GM19468 (cell line): Measurements from ENCODE around the gene UMODL1.
A peak's percentile ranks its signal among the peaks of the same experiment; 100 is the strongest.
"Not testable (repeated sequence)": the region's sequence is repeated elsewhere in the genome, so short reads cannot be mapped to it uniquely, and the experiment has no call there.

Experiments used
- ATAC-seq: cut with Tn5 transposase; IDR thresholded peaks from one replicate; pipeline ENCODE4 v1.9.1; 2021; ENCODE audit warnings: mild to moderate bottlenecking, moderate library complexity, moderate number of reproducible peaks; ENCODE audit not compliant: unreplicated experiment; ENCODE audit errors: extremely low read depth

UMODL1 gene

DNA sequence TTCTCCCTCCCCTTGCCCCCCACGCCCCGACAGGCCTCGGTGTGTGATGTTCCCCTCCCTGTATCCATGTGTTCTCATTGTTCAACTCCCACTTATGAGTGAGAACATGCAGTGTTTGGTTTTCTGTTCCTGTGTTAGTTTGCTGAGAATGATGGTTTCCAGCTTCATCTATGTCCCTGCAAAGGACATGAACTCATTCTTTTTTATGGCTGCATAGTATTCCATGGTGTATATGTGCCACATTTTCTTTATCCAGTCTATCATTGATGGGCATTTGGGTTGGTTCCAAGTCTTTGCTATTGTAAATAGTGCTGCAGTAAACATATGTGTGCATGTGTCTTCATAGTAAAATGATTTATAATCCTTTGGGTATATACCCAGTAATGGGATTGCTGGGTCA lies 108.9 kb downstream of the UMODL1 start:
- ATAC-seq = not testable (repeated sequence)

DNA sequence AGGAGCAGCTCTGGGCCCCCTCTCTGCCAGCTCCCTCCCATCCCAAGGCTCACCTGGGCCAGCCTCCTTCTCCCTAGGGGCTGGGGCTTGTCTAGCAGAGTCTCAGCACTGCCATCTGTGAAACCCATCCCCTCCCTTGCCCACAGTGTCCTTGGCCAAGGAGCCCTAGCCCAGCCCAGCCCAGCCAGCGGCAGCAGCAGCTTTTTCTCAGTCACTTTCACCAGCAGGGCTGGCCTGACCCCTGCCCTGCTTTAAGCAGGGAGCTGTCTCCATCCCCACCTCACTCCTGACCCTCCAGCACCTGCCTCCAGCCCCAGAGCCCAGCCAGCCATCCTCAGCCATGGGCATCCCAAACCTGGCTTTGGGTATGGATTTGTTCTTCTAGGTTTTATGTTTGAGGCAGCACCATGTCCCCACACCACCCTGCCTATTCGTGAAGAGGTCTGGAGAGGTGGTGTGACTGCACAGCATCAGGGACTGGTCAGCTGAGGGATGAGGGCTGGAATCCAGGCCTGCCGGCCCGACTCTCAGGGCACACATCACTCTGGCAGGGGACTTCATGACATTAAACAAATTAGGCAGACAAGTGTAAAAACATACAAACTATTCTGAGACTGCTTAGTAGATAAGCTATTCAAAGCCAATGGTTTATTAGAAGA lies 111.7 kb downstream of the UMODL1 start:
- ATAC-seq = no peak

DNA sequence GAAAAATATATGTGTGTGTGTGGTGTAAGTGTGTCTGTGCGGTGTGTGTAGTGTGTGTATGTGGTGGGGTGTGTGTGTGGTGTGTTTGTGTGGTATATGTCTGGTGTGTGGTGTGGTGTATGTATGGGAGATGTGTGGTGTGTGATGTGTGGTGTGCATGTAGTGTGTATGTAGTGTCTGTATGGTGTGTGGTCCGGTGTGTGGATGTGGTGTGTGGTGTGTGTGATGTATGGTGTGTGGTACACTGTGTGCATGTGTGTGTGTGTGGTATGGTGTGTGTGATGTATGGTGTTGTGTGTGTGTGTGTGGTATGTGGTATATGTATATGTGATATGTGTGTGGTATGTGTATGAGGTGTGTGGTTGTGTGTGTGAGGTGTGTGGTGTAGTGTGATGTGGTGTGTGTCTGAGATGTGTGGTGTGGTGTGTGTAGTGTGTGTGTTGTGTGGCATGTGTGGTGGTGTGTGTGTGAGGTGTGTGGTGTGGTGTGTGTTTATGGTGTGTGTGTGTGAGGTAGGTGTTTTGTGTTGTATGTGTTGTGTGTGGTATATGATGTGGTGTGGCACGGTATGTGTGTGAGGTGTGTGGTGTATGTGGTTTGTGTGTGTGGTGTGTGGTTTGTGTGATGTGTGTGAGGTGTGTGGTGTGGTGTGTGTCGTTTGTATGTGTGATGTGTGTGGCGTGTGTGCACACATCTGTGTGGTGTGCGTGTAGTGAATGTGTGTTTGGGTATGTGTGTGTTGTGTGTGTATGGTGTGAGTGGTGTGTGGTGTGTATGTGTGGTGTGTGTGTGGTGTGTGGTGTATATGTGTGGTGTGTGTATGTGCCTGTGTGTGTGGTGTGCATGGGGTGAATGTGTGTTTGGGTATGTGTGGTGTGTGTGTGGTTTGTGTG lies 112.5 kb downstream of the UMODL1 start:
- ATAC-seq = no peak

DNA sequence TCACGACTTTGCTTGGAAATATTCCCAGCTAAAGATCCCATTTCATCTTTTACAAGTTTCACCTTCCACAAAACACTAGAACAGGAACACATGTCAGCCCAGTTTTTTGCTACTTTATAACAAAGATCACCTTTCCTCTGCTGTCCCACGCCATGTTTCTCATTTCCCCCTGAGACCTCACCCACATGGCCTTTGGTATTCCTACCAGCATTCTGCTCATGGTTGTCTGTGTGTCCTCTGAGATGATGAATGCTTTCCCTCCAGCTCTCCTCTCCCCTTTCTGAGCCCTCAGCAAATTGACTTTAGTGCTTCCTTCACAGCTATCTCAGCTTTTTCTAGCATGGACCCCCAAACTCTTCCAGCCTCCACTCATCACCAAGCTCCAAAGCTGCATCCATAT lies 115.5 kb downstream of the UMODL1 start:
- ATAC-seq = no peak

DNA sequence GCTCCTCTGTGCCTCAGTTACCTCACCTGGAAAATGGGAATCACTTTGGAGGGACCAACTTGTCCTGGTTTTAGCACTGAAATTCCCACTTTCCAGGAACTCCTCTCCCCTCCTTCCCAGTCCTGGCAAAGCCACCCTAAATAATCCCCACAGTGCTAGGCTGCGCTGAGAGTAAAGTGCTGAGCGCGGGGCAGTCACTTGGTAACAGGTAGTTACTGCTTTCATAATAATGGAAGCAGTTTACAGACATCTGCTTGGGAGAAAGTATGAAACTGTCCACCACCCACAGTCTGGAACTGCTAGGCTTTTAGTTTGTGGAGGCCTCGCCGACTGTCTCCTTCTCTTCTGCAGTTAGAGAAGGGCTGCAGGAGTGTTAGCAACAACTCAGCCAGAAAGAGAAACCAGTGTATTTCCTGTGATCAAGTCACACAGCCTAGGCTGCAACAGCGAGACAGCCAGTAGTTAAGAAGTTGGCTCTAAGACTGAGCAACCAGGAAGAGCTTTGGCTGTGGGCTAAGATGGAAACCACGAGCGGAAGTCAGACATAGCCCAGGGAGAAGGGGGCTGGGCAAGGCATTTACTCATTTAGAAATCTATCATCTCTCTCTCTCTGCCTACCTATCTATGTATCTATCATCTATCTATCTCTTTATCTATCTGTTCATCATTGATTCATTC lies 117.0 kb downstream of the UMODL1 start:
- ATAC-seq = peak; percentile 97

DNA sequence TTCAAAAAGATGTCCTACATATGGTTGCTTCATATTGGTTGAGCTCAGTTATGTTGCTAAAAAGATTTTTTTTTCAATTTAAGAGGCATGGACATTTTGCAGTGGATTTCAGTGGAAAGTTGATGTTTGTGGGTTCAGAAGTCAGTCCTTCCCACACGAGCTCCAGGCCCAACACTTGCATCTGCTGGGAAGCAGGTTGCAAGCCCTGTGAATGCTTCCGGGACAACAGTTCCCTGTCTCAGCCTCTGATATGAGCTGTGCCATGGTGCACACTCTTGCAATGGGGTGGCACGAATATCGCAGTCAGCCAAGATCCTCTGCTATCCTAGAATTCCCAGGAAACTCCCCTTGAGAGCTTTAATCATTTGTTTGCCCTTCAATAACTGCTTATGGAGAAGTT lies 117.5 kb downstream of the UMODL1 start:
- ATAC-seq = no peak

DNA sequence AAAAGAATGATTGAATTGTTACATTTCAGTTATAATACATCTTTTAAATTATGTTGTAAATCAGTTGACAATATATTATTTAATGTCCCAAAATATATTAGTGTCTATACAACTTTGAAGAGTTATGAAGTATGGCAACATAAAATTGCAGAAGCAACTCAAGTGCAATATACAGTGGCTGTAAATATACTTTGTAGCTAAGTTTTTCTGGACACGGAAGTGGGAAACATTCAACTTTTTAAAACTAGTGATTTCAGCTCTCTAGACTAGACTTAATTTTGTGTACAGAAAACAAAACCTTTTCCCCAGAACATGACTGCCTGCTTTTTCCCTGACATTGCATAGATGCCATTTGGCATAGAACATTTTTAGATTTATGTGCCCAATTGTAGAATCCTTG lies 118.3 kb downstream of the UMODL1 start:
- no peak for ATAC-seq

DNA sequence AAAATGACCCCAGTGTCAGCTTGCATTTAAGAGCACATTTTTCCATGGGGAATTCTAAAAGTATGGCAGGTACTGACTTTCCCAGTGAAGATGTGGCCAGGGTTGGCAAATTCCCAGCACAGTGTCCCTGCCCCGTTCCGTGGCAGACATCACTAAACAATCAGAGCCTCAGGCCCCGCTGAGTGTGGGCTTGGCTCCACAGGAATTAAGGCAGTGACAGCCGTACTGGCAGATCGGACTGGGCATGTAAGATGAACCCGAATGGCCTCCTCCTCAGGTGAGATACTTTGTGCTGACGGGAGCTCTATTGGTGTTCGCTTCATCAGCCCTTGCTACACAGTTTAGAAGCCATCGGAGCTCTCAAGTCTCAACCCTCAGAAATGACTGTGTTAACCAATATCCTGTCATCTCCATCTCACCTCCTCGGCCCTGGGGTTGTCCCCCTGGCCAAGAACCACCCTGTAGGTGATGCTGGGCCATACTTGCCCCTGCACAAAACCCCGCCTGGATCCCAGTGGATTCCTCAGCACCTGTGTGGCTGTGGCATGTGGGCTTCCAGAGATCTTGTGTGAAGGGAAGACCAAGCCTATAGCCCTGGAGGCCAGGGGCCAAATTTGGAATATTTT lies 118.9 kb downstream of the UMODL1 start:
- no peak for ATAC-seq

DNA sequence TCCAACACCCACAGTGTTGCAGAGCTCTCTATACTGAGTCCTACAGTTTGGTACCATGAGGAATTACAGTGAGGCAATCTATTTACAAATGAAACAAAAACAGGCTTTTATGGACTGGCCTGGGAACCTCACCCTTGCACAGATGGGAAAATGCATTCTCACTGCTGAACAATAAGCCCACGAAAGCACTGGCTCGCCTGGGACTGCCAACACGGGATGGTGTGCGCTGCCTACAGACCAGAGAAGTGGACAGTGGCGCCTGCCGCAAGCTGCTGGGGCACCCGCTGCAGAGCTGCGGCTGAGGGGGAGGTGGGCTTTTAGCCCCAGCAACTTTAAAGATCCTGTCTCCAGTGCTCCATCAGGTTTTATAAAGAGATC lies 119.4 kb downstream of the UMODL1 start:
- no peak for ATAC-seq

DNA sequence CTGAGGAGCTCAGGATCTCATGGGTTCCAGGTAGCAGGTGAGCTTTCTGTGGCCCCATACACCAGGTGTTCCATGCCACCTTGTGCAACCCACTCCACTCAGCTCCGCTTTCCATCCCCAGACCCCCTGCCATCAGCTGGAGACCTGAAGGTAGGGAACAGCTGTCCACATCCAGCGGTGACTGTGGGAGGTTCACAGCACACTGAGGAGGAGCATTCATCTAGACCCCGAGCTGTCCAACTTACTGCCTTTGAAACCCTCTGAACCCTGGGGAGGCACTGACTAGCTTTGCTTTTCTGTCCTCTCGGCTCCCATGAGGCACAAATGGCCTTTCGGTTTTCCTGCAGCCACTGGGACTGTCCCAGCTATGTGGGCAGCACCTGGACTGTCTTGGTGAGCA lies 119.9 kb downstream of the UMODL1 start:
- ATAC-seq = no peak

DNA sequence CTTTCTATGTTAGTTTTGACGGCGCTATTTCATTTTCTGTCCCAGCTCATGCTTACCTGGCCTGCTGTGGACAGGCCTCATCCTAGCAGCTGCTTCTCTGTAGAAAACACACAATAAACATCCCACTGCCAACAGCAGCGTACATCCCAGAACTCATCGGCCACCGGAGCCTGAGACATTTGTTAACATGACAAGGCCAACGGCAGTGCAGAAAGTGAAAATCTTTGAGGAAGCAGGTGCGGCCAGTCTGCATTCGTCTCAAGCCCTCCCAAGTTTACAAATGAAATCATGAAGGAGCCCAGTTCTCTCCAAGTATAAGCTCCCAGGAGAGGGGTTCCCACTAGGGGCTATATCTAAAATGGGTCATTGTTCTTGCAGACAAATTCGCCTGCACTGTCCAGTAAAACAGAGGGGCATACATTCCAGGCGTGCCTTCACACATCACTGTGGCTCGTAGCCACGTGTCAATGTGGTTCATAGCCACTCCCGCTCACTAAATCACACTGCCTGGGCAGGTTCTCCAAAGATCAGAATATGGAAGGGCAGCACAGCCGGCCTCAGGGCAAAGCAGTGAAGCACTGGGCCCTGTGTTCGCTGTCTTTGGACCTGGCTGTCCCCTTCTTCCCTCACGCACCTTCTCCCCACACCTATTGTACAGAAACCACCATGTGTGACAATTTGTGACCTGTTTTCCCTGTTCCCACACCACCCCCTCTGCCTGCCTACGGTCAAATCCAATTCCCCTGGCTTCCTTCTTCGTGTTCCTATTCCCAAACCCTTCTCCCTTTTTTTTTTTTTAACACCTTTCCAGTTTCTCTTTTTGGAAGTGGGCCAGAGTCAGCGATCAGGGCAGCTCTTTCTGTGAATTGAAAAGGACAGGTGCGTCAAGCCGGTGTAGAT lies 120.8 kb downstream of the UMODL1 start:
- no peak for ATAC-seq
